ENCODE results near the gene MTSS2. TPM values are rescaled to one million over a fixed set of nuclear protein-coding genes. Genes with fewer than 3 reads are reported as not detected.

The MTSS2 gene
- total and polyA plus RNA-seq, 2 of the 8 experiments (the other 6 are each of a cell fraction or from before 2014, with no cell fraction given): 23.3 to 36.7 TPM

GRCh38 chr16:70653809-70654771, 31.8 kb downstream of the MTSS2 start (continued):
- TF ChIP-seq ATF2 (IDR thresholded peaks at IDR 0.05; ENCODE audit: low read length): no peak
- no peak for TF ChIP-seq FOSL1 (IDR thresholded peaks at IDR 0.05; ENCODE audit: insufficient read depth, low read depth, low read length)

Data from H1 (cell line).